Heart right ventricle (tissue), 16 donors: ENCODE results near the gene PRSS35. TPM values are rescaled to one million over a fixed set of nuclear protein-coding genes. Genes with fewer than 3 reads are reported as not detected.

Experiments used
- ATAC-seq, 8 donors: fragments of 200-7000 bp; cut with Tn5 transposase; one replicate each; pipeline ENCODE4 v1.9.1; 2020; ENCODE audit warnings: mild to moderate bottlenecking in 8 of 8, moderate library complexity in 8 of 8, moderate number of reproducible peaks in 1 of 8
- DNase-seq, 2 donors: peaks; one replicate each; pipeline ENCODE4 v3.0.0-alpha.2; 2020
- H3K27ac ChIP-seq, 10 donors: fragments of 200-600 bp; sonication (generic) in 2 of 10; one replicate each; pipeline versions ENCODE4 v1.5.0 to v1.8.0; 2020 to 2022; ENCODE audit warnings: mild to moderate bottlenecking in 3 of 10
- H3K27me3 ChIP-seq, 7 donors: fragments of 200-600 bp; one replicate each; pipeline ENCODE4 v1.8.0; 2021 to 2022; ENCODE audit warnings: mild to moderate bottlenecking in 2 of 7
- H3K36me3 ChIP-seq, 9 donors: fragments of 200-600 bp; sonication (generic) in 1 of 9; one replicate each; pipeline versions ENCODE4 v1.5.0 to v1.8.0; 2020 to 2022; ENCODE audit warnings: mild to moderate bottlenecking in 2 of 9
- H3K4me1 ChIP-seq, 9 donors: fragments of 200-600 bp; sonication (generic) in 1 of 9; one replicate each; pipeline versions ENCODE4 v1.5.0 to v1.8.0; 2020 to 2022; ENCODE audit warnings: mild to moderate bottlenecking in 4 of 9
- H3K4me3 ChIP-seq, 10 donors: fragments of 200-600 bp; sonication (generic) in 2 of 10; one replicate each; pipeline versions ENCODE4 v1.5.0 to v1.8.0; 2020 to 2022; ENCODE audit warnings: mild to moderate bottlenecking in 7 of 10, moderate library complexity in 2 of 10
- H3K9me3 ChIP-seq, 11 donors: fragments of 200-600 bp in 10 of 11; sonication (generic) in 2 of 11; one replicate each; pipeline versions ENCODE4 v1.5.0 to v1.8.0; 2013 to 2022; ENCODE audit warnings: mild to moderate bottlenecking in 2 of 11, control low read depth in 1 of 11, moderate library complexity in 1 of 11
- WGBS, 2 donors: extraction: QIAGEN DNeasy Blood & Tissue Kit; methylation state at CpG; one replicate each; pipeline ENCODE4 v1.1.7; 2013; ENCODE audit warnings: inconsistent platforms in 1 of 2; 5-methylcytosine and 5-hydroxymethylcytosine counted together
- intact Hi-C, 10 donors: fragments of 100-400 bp; cut with DNase I; formaldehyde crosslinking; loops; one replicate each; pipeline versions ENCODE4 v1.11.1 to v1.14.2; 2022
- polyA plus RNA-seq, 2 donors: library from polyadenylated mRNA; stranded (reverse); fragments of 200-250 nt; gene quantifications; one replicate each; pipeline ENCODE4 v1.2.3, GENCODE V29; 2013
- total RNA-seq, 10 donors: library from RNA; stranded (reverse); fragmentation: NEBNext Ultra II Directional in 3 of 10; extraction: Animal tissue kit (Norgen Biotek cat#: 25700) in 3 of 10; gene quantifications; one replicate each; pipeline versions ENCODE4 v1.2.1 to v1.2.4, GENCODE V29; 2021 to 2023
- TF ChIP-seq, protein P1 (sequence below), 9 donors: fragments of 200-600 bp; sonication (generic) in 2 of 9; IDR thresholded peaks; one replicate each; pipeline versions ENCODE4 v1.5.0 to v1.8.0; 2021 to 2022; ENCODE audit warnings: antibody characterized with exemption in 9 of 9, mild to moderate bottlenecking in 5 of 9, moderate library complexity in 1 of 9
- donor health status: Arrhythmogenic right ventricular cardiomyopathy.
- donor health status: ischemic (EF 13 %, LVEDD 7.1; RV severe dilation, severe dysfunction).
- donor health status: healthy with polysubstance abuse.
- donor health status: DM: no; HTN: yes; CAD: no.
- donor health status: DM: no; HTN: no; CAD: no.
- donor health status: ischemic (EF 25% LVEDD 6.9; RV normal size, moderate dysfunction).
- donor health status: ischemic (EF 25% LVEDD 5.7; RV mildly dilated, moderate dysfunction).
- donor health status: healthy.
- donor health status: DM: yes; HTN: yes; CAD: no.
- donor health status: Ischemic cardiomyopathy.
- donor health status: ischemic (EF 35%, LVEDD 5.7; RV mildly dilated, moderate dysfunction).
- donor health status: nonischemic (EF 11% LVEDD 7.7; RV severe dilation, severe dysfunction).
- donor health status: DM: yes; HTN: yes; CAD: no.
- donor health status: PGD.
- donor health status: ischemic (EF 29% LVEDD 5.4; RV normal size, mild dysfunction).
- donor health status: nonischemic (EF 23%, LVEDD 6.1; RV moderate dilation, normal function).

PRSS35 gene
- total and polyA plus RNA-seq, 12 donors = 0.11 to 0.77 (median 0.33) TPM; not detected in 5

- H3K4me1 ChIP-seq = peaks cover 0 to 48% (median 0%) of the 10 kb centered on the region in 9 donors
Observed at GRCh38 chr6:83466328-83466727, 46.0 kb upstream of the PRSS35 start.

GRCh38 chr6:83467620-83468036, 44.7 kb upstream of the PRSS35 start:
- intact Hi-C loops = no loop called here
- DNase-seq = peak; percentile 19 to 29

More at GRCh38 chr6:83466328-83466727, 46.0 kb upstream of the PRSS35 start:
- intact Hi-C loops = no loop called here
- no peaks in the 10 kb centered on the region for H3K27me3 ChIP-seq
- H3K9me3 ChIP-seq = no peaks in the 10 kb centered on the region
- 84 to 92% methylated on average over 6 of the region's 6 CpGs for WGBS, 2 donors
- TF ChIP-seq, protein P1, sequence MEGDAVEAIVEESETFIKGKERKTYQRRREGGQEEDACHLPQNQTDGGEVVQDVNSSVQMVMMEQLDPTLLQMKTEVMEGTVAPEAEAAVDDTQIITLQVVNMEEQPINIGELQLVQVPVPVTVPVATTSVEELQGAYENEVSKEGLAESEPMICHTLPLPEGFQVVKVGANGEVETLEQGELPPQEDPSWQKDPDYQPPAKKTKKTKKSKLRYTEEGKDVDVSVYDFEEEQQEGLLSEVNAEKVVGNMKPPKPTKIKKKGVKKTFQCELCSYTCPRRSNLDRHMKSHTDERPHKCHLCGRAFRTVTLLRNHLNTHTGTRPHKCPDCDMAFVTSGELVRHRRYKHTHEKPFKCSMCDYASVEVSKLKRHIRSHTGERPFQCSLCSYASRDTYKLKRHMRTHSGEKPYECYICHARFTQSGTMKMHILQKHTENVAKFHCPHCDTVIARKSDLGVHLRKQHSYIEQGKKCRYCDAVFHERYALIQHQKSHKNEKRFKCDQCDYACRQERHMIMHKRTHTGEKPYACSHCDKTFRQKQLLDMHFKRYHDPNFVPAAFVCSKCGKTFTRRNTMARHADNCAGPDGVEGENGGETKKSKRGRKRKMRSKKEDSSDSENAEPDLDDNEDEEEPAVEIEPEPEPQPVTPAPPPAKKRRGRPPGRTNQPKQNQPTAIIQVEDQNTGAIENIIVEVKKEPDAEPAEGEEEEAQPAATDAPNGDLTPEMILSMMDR (IDR thresholded peaks at IDR 0.05) = no peak
- no peak for DNase-seq
- no peak overlapping the region for H3K27ac ChIP-seq
- H3K36me3 ChIP-seq = no peaks in the 10 kb centered on the region
- no peak for ATAC-seq
- H3K4me3 ChIP-seq = no peak overlapping the region

DNA sequence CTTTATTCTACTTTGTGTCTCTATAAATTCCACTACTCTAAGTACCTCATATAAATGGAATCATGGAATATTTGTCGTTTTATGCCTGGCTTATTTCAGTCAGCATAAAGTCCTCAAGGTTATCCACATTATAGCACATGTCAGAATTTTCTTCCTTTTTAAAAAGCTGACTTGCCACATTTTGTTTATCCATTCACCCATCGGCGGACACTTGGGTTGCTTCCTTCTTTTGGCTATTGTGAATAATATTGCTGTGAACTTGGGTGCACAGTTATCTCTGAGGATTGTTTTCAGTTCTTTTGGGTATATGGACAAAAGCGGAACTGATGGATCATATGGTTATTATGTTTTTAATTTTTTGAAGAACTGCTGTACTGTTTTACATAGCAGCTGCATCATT, 42.3 kb upstream of the PRSS35 start:
- no peaks in the 10 kb centered on the region for H3K27me3 ChIP-seq
- H3K4me1 ChIP-seq = peaks cover 0 to 40% (median 5%) of the 10 kb centered on the region in 9 donors
- peak overlapping the region in 1 of 10 donors; percentile 52 for H3K27ac ChIP-seq
- intact Hi-C loops = loop anchor here in 1 of 10 donors (5.0 kb wide), 1 partner anchor 38 kb away; the partner anchor contains the start of gene ME1
- no peaks in the 10 kb centered on the region for H3K36me3 ChIP-seq
- TF ChIP-seq, protein P1 (IDR thresholded peaks at IDR 0.05) = no peak
- WGBS, 2 donors = 65 to 71% methylated on average over 4 of the region's 4 CpGs
- DNase-seq (no peak), ATAC-seq (no peak)
- no peaks in the 10 kb centered on the region for H3K9me3 ChIP-seq
- H3K4me3 ChIP-seq = no peak overlapping the region

More at GRCh38 chr6:83467620-83468036, 44.7 kb upstream of the PRSS35 start:
- TF ChIP-seq, protein P1 (IDR thresholded peaks at IDR 0.05) = no peak
- peaks cover 0 to 51% (median 0%) of the 10 kb centered on the region in 9 donors for H3K4me1 ChIP-seq
- no peaks in the 10 kb centered on the region for H3K36me3 ChIP-seq
- WGBS, 2 donors = 68% methylated on average over 3 of the region's 3 CpGs
- ATAC-seq = peak in 7 of 8 donors; percentile 37 to 74 (median 68)
- H3K27ac ChIP-seq = peak overlapping the region in 1 of 10 donors; percentile 76
- H3K9me3 ChIP-seq = no peaks in the 10 kb centered on the region
- no peak overlapping the region for H3K4me3 ChIP-seq
- H3K27me3 ChIP-seq = no peaks in the 10 kb centered on the region

- WGBS, 2 donors = 87 to 92% methylated on average over 3 of the region's 3 CpGs
- DNase-seq = no peak
- Histone ChIP-seq H3K27ac (peak overlapping the region in 1 of 10 donors; percentile 27), H3K9me3 (no peaks in the 10 kb centered on the region), H3K36me3 (no peaks in the 10 kb centered on the region), H3K4me3 (no peak overlapping the region), H3K4me1 (peaks cover 0 to 40% (median 5%) of the 10 kb centered on the region in 9 donors), H3K27me3 (no peaks in the 10 kb centered on the region)
- intact Hi-C loops = loop anchor here in 1 of 10 donors (5.0 kb wide), 1 partner anchor 38 kb away; the partner anchor contains the start of gene ME1
- ATAC-seq = no peak
- TF ChIP-seq, protein P1 (IDR thresholded peaks at IDR 0.05) = no peak
Observed at GRCh38 chr6:83470587-83470986, 41.7 kb upstream of the PRSS35 start.
